ENCODE data around the gene CCSER2.

- TF ChIP-seq CTCF (IDR thresholded peaks at IDR 0.05) (no peak), POLR2A (IDR thresholded peaks at IDR 0.05) (no peak)
These were observed 169.6 kb downstream of the CCSER2 start for GRCh38 chr10:84497978-84498377.

Data from adrenal gland (tissue), 5 donors.